Measurements from ENCODE around the gene LRFN3.

DNA sequence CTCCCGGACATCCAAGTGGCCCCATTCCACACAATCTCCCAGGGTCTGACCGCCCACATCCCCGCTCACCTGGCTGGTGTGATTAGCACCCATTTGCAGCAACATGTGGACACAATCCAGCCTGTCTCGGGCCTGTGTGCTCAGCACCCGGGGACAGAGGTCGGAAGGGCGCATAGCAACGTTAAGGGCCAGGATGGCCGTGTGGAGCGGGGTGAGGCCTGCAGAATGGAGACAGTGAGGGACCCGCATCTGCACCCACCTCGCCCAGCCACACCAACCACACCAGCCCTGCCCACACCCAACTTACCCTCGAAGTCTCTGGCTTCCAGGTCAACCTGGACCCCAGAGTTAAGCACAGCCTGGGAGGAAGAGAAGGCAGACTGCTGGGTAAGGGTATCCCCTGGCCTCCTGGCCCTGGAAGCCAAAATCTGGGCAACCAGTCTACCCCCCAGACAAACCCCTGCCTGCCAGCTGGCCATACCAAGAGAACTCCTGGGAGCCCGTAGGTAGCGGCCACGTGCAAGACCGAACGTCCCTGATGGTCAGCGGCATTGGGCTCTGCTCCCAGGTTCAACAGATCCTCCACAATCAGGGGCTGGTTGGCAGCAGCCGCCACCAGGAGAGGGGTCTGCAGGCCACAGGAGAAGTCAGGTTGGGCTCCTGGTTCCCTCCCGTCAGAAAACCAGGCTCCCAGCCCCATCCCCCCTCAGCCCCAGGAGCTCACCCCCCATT, 40.1 kb upstream of the LRFN3 start:
- TF ChIP-seq, protein P1, sequence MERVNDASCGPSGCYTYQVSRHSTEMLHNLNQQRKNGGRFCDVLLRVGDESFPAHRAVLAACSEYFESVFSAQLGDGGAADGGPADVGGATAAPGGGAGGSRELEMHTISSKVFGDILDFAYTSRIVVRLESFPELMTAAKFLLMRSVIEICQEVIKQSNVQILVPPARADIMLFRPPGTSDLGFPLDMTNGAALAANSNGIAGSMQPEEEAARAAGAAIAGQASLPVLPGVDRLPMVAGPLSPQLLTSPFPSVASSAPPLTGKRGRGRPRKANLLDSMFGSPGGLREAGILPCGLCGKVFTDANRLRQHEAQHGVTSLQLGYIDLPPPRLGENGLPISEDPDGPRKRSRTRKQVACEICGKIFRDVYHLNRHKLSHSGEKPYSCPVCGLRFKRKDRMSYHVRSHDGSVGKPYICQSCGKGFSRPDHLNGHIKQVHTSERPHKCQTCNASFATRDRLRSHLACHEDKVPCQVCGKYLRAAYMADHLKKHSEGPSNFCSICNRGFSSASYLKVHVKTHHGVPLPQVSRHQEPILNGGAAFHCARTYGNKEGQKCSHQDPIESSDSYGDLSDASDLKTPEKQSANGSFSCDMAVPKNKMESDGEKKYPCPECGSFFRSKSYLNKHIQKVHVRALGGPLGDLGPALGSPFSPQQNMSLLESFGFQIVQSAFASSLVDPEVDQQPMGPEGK (CRISPR knock-in tag; IDR thresholded peaks at IDR 0.05; ENCODE audit: borderline replicate concordance): no peak
- TF ChIP-seq ARNTL (CRISPR knock-in tag; IDR thresholded peaks at IDR 0.05; ENCODE audit: borderline replicate concordance, low read depth) (no peak), ZFP30 (CRISPR knock-in tag; IDR thresholded peaks at IDR 0.05) (no peak), ESRRG (CRISPR knock-in tag; IDR thresholded peaks at IDR 0.05) (no peak), CSDC2 (CRISPR knock-in tag; IDR thresholded peaks at IDR 0.05) (no peak), RARB (CRISPR knock-in tag; IDR thresholded peaks at IDR 0.05) (no peak), ZNF565 (CRISPR knock-in tag; conservative IDR thresholded peaks at IDR 0.05; ENCODE audit: low read depth) (no peak), TSHZ2 (CRISPR knock-in tag; IDR thresholded peaks at IDR 0.05) (no peak), TOX (CRISPR knock-in tag; IDR thresholded peaks at IDR 0.05; ENCODE audit: borderline replicate concordance) (no peak)
- TF ChIP-seq, protein P2, sequence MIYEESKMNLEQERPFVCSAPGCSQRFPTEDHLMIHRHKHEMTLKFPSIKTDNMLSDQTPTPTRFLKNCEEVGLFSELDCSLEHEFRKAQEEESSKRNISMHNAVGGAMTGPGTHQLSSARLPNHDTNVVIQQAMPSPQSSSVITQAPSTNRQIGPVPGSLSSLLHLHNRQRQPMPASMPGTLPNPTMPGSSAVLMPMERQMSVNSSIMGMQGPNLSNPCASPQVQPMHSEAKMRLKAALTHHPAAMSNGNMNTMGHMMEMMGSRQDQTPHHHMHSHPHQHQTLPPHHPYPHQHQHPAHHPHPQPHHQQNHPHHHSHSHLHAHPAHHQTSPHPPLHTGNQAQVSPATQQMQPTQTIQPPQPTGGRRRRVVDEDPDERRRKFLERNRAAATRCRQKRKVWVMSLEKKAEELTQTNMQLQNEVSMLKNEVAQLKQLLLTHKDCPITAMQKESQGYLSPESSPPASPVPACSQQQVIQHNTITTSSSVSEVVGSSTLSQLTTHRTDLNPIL (CRISPR knock-in tag; IDR thresholded peaks at IDR 0.05; ENCODE audit: low read depth): no peak

Data from SK-N-SH treated with all-trans-retinoic acid at 6 μM for 48 hours (cell line).